HG03521 (cell line): ENCODE measurements around the gene TGM2.

Source experiments
- ATAC-seq: cut with Tn5 transposase; IDR thresholded peaks from one replicate; pipeline ENCODE4 v1.9.1; 2021; ENCODE audit warnings: mild to moderate bottlenecking, moderate library complexity; ENCODE audit not compliant: unreplicated experiment

Gene TGM2

DNA sequence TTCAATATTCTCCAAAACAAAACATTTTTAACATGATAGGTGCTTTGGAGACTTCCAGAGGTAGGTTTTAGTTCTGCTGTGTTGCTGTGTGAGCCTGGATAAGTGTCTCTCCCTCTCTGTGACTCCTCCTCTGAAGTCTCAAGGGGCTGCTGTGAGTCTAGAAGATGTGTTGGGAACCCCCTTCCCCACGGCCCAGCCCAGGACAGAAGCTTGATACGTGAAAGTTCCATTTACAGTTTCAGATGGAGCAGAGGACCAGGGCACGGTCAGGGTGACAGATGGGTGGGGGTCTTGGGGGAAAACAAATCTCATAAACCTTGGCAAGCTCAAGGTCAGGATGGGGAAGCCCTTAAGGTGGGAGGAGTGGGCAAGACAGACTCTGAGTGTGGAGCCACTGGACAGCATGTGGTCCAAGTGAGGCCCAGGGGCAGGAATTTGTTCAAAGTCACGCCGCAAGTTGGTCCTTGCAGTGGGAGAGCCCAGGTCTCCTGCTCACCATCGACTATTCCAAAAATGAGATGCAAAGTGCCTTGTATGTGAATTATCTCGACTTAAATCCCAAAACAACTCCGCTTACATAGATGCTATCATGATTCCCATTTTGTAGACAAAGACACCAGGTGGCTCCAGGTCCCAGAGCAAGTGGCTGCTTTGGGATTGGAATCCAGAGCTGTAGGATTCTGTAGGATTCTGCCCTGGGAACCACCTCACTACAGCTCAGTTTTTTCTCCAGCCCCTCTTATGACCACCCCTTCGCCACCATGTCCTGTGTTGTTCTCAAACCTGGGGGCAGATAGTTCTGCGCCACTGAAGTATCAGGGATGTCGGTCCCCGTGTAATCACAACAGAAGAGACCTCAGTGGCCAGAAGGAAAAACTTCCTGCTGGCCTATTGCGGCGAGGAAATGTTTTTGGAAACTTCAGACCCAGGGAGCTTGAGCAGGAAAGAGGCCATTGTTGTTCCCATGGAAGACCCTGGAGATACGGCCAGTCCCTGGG lies 1.9 kb downstream of the TGM2 start:
- no peak for ATAC-seq

DNA sequence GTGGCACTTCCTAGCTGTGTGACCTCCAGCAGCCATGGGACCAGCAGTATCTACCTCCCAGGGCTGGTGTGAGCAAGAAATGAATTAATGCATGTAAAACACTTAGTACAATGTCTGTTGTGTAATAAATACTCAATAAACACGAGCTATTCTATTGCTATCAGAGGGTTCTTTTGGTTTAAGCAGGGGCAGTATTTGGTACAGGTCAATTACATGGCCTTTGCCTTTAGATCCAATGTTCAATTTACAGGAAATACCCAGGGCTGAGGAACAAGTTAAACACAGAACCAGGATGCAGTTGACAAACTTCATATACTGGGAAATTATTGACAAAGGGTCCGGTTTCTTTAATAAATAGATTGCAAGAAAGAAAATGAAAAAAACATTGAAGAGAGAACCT lies 2.9 kb downstream of the TGM2 start:
- ATAC-seq = no peak

DNA sequence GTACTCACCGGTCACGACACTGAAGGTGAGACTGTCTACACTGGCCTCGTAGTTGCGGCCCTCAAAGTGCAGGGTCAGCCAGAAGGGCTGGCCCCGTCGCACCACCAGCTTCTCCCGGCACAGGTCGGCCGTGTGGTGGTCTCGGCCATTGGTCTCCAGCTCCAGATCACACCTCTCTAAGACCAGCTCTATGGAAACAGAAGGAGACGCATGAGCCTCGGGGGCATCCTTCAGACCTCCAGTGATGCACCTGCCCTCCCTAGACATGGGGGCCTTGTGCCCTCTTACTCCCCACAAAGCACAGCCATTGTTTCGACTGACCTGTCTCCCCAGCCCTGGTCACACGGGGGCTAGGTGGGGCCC lies 3.7 kb downstream of the TGM2 start:
- no peak for ATAC-seq

DNA sequence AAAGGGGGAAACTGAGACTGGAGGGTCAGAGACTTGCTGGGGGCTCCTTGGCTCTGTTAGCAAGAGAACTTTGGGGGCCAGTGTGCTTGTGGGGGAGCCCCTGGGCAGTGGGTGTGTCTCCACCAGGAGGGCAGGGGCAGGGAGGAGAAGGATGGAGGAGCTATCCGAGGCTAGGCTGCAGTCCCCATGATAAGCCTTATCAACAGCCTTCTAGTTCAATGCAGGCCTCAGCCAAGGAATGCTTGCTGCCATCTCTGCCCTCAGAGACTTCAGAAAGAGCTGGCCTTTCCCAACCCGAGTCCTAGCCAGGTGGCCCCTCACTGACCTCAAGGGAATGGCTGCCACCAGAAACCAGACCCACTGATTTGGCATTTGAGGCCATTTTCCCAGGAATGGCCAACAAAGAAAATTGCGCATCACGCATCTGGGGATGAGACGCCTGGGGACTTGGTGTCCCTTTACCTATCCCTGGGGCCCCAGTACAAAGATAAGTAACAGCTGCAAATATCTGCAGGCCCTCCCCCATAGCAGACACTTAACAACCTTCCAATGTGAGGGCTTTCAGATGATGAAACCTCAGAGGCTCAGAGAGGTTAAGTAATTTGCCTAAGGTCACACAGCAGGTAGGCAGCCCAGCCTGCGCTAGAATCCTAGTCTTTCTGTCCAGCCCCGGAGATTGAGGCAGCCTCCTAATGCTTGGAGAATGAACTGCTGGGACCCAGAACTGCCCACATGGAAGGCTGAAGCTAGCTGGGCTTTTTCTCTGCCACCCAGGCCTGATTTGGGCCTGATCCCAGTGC lies 4.9 kb downstream of the TGM2 start:
- ATAC-seq = no peak

DNA sequence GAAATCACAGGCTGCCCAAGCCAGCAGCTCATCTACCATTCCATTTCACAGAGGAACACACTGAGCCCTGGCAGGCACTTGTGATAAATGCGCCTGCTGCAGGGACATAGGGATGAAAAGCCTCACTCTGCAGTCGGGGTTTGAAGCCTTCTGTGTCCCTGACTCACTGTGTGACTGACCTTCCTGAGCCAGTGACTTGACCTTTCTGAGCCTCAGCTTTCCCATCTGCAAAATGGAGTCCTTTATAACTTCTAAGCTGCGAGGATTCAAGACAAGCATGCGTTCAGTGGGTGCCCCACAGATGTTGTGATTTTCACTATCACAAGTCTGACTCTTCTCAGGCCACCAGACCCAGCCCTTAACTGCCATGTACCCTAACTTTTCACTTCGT lies 5.5 kb downstream of the TGM2 start:
- ATAC-seq = no peak

DNA sequence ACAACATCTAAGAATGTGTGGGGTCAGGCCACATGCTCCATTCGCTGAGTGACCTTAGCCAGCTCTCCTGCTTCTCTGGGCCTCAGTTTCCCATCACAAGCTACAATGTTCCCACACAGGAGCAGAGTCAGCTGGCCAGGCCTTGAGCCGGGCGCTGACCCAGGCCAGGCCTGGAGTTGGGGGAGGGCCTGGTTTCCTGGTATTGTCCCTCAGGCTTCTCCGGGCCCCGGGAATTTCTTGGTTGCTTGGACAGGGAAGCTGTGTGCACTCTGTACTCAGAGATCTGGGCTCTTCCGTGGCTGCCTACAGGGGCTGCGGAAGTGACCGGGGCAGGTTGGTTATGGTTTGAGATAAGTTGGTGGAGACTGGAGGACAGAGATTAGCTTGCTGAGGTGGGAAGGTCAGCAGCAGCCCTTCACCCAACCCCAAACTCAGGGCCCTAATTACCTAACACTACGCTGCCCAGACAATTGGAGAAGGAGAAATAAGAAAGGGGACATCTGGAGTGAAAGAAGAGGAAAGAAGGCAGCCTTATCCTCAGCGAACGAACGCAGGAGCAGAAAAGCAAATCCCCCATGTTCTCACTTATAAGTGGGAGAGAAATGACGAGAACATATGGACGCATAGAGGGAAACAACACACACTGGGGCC lies 6.2 kb downstream of the TGM2 start:
- no peak for ATAC-seq

DNA sequence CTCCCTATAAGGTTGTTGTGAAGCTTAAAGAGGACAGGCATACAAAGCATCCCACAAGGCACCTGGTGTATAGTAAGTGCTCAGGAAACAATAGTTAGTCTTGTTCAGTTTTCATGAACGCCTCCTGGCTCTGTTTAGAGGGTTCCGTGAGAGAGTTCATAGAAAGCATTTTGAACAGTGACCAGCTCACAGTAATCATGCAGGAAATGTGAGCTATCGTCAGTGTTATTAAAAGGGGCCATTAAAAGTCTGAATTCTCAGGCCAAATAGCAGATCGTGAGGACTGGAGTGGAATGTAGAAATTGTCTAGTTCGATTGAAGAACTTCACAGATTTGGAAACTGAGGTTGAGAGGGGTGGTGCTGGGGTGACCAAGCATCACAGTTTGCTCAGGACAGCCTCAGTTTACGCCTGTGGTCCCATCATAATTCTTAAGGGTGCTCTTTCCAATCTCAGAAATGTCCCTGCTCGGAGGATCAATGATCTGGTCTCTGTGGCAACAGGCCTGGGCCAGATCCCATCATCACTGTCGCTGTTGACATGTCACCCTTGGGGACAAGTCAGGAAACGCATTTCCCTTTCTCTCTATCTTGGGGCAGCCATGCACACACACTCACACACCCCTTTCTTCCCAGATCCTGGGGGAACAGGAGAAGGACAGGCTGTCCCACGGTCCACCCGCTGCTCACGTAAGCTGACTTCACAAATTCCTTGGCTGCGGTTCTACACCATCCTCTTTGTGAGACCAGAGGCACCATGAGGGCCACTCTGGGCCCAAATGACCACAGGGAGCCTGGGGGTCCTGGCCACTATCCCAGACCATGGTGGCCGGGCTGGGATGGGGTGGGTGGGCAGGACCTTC lies 7.2 kb downstream of the TGM2 start:
- ATAC-seq = no peak

DNA sequence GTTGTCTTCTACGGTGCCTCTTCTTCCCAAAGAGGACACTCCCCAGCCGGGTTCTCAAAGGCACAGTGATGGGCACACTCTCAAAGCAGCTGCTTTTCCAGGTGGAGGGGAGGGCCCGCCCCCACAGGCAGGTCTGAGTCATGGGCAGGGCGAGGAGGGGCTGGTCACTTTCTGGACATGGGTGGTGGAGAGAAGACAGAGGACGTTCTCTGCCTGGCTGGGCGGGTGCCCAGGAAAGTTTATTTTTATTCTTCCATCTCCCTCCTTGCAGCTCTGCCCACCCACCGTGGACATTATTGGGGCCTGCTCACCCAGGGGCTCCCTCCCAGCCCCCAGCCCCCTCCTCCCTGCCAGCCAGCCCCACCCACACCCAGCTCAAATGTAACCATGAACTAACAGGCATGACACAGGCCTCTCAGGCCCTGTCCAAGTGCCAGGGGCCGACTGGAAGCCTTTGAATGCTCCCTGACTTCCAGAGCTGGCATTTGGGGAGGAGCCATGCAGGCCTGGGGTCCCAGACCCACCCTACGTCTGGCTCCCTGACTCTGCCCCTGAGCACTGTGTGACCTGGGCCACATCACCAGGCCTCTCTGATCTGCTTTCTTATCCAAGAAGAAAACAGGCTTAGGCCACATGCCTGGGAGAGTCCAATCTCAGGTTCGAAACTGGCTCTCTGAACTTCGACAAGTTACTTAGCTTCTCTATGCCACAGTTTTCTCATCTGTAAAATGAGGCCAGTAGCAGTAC lies 8.0 kb downstream of the TGM2 start:
- ATAC-seq = no peak

DNA sequence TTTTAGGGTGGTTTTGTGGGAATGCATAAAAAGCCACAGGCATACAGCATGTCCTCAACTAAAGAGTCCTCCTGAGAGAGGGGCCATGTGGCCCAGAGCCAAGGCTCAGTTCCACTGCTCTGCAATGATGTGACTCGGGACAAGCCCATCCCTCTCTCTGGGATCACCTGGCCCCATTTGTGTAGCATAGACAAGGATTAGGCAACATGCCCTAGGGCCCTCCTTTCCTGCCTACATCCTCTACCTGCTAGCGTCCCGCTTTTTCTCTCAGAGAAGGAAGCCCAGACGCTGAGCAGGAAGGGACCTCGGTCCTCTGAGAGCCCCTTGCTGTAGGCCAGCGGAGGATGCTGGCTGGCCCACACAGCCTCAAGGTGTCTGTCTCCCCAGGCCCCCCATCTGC lies 8.8 kb downstream of the TGM2 start:
- ATAC-seq = no peak

DNA sequence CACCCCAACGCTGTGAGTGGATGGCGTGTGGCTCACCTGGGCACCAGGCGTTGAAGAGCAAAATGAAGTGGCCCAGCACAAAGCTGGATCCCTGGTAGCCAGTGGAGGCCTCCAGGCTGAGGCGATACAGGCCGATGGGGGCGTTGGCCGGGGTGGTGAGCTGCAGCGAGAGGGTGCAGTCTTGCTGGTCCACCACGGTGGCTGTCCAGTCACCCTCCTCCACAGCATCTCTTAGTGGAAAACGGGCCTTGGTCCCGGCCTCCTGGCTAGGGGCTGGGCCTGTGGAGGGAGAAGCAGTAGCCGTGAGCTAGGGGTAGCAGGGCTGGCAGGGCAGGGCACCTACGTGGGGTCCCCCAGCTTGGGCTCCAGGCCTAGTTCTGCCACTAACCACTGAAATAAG lies 9.3 kb downstream of the TGM2 start:
- ATAC-seq = no peak

DNA sequence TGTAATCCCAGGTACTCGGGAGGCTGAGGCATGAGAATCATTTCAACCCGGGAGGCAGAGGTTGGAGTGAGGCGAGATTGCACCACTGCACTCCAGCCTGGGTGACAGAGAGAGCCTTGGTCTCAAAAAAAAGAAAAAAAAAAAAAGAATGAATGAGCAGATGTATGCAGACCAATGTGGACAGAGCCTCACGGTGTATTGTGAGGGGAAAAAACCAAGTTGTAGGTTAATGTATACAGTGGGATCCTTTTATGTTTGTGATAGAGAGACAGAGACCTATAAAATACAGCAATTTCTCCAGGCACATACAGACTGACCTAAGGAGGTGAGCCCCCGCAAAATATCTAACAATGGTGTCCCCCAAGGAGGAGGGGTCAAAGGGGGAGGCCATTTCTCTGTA lies 11.7 kb downstream of the TGM2 start:
- ATAC-seq = no peak

DNA sequence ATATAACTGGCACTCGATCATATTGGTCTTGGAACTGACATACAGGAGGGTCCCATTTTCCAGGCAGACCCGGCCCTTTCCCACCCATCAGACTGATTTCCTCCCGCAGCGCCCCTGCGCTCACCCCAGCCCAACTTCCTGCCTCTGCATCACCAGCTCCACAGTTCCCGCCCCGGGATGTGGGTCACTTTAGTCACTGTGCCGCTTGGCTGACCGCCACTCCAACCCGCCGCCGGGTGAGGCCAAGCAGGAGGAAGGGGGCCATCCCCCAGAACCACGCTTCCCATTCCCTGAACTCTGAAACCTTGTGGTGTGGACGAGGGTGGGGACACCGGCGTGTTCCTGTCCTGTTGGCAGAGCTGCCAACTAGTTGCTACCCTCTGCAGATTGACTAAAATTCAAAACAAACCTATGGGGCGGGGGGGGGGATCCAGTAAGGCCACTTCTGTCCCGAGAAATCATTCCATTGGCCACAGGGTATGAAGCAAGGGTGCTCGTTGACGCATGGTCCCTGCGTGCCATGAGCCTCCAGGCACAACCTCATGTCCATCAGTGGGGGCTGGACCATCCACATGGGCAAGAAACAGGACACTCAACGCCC lies 12.3 kb downstream of the TGM2 start:
- ATAC-seq = peak; percentile 20

DNA sequence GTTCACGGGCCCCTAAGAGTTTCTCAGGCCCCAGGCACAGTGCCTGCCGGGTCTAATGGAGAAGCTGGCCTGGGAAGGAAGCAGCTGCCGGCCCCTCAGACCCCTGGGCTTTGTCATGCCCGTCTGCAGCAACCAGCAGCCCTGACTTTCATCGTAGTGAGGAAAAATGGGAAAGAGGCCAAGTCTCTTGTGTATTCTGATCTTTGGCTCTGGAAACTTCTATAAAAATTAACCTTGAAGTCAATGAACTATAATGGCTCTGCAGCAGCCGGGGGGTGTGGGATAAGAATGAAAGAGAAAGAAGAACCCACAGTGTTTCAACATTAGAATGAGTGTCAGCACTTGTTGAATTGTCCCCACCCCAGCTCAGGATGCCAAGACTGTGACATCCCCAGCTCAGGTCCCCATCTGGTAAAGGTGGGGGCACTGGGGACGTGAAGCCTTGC lies 12.9 kb downstream of the TGM2 start:
- peak; percentile 52 for ATAC-seq

DNA sequence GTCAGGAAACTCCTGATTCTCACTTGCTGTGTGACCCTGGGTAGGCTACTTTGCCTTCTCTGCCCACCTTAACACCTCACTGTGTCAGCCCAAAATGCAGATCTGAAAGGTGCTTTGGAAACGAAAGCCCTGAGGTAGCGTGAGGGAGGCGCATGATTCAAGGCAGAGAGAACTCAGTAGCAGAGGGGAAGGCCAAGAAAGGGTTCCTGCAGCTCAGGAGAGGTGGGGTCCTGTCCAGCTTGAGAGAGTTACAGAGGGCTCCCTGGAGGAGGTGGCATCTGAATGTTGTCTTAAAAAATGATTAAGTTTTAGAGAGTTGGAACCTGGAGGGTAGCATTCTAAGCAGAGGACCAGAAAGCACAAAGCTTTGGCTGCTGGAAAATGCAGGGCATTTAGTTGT lies 13.6 kb downstream of the TGM2 start:
- no peak for ATAC-seq

DNA sequence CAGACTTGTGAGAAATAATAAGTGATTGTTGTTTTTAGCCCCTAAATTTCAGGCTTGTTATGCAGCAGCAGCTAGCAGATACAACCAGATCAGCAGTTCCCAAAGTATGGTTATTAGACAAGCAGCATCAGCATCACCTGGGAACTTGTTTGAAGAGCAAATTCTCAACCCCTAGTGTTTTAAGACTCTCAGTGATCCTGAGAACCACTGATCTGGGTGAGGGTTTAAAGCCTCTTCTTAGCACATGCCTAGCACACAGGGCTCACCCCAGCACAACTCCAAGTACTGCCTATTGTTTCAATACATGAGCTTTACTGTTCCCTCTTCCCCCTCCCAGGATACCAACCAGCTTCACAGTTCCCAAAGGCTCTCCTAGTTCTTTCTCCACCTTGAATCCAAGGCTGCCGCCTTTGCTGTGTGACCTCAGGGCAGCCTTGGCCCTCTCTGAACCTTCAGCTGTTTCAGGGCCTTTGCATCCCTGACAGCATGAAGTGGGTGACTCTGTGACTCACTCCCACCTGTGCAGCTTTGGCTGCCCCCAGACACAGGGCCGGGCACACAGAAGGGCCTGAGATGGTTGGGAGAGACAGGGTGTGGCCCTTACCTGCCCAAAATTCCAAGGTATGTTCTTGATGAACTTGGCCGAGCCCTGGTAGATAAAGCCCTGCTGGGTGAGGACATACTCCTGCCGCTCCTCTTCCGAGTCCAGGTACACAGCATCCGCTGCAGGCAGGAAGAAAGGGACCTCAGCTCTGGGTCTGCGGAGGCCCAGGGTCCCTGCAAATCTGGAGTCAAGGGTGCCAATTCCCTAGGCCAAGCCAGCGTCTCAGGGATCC lies 14.5 kb downstream of the TGM2 start:
- ATAC-seq = no peak

DNA sequence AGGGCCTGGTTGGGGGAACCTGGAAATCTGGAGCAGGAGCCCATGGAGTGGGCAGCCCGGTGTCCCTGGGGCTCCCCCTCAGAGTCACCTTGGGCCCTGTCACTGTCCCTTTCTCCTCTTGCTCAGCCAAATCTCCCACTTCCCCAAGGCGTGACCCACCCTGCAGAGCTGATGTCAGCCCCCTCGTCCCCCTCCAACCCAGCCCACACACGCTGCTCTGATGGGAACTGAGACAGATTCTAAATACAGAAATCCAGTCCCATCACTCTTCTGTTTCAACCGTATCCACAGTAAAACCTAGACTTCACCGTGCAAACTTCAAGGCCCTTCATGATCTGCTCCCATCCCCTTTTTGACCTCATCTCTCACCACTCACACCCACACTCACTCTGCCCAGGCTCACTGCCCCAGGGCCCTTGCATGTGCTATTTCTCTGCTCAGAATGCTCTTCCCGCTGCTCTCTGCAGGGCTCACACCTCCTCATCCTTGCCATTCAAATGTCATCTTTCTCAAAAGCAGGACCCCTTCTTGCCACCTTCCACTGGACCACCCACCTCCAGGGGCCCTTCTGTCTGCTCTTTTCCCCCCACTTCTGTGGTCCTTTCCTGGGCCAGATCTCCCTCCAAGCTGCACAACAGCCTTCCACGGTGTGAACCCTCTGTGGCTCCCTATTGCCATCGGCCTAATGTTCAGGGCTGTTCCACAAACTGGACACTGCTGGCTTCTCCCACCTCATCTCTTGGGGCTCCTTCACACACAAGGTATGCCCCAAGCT lies 16.6 kb downstream of the TGM2 start:
- no peak for ATAC-seq

DNA sequence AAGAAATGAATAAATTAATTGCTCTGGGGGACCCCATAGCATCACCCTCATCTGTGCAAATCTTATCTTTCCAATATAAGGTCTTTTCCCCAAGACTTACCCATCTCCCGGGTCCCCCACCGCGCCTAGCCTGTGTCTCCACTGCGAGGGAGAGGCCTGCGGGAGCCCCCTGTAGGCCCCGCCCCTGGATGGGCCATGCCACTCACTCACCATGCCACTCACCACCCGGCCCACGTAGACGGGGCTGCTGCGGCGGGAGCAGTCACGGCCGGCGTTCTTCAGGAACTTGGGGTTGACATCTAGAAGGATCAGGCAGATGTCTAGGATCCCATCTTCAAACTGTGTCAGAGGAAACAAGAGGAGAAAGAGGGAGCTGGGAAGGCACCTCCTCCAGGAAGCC lies 17.3 kb downstream of the TGM2 start:
- ATAC-seq = no peak

DNA sequence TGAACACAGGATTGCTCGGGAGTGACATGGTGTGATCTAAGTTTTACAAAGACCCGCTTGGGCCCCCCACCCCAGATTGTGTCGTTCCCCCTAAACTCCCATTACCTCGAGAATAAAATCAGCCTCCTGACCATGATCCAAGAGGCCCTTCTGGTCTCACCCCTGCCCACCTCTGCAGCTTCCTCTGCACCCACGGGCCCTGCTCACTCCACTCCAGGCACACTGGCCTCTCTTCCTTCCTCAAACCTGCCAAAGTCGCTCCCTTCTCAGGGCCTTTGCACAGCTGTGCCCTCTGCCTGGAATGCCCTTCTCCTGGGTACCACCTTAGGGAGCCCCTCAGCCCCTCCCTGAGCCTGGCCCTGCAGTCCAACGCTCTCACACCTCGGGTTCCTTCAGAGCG lies 17.9 kb downstream of the TGM2 start:
- no peak for ATAC-seq
